NCI-H526 treated with DMSO at 0.1 percent for 48 hours (cell line): ENCODE results near the gene VAMP5.
"Not testable (repeated sequence)": the region's sequence is repeated elsewhere in the genome, so short reads cannot be mapped to it uniquely, and the experiment has no call there.

ENCODE experiments used
- DNase-seq: peaks from one replicate; lab custom pipeline; 2025; lab: John Stamatoyannopoulos, UW

VAMP5 gene, protein sequence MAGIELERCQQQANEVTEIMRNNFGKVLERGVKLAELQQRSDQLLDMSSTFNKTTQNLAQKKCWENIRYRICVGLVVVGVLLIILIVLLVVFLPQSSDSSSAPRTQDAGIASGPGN

DNA sequence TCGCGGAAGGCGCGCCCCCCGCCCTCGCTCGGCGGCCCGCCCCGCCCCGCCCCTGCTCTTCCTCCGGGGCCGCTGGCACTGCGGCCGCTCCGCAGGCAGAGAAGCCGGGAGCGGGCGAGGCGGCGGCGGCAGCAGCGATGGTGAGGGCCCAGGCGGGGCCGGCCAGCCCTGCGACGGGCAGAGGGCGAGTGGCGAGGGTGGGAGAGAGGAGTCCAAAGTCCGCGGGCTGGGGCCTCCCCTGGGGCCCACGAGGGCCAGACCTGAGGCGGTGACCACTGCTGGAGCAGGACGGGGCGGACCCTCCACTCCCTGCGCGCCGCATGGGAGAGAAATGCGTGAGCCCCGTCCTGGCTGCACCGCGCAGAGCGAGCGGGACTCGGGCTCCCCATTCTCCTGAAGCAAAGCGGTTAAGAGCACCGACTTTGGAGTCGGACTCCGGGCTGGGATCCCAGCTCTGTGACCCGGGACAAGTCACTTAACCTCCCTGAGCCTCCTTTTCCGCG lies at the start of gene VAMP5:
Gene VAMP5, plus strand, starts transcription at position 78 of the 503 bp plus-strand sequence. Its CDS starts 60 bp downstream, at position 138.
- DNase-seq, result no peak

DNA sequence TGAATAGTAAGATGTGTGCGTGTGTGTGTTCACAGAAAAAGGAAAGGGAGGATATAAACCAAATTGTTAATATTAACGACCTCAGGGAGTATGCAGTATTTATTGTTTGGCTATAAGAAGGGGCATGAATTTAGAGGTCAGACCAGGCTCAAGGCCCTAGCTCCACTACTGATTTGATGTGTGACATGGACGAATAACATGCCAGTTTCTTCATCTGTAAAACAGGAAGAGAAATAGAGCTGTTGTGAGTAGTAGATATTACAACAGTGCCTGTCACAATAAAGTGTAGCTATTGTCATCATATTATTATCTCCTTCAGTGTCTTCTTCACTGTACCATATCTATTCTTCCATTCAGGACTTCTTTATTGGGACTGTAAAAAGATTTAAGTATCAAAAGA lies 49.4 kb upstream of the VAMP5 start:
- no peak for DNase-seq

DNA sequence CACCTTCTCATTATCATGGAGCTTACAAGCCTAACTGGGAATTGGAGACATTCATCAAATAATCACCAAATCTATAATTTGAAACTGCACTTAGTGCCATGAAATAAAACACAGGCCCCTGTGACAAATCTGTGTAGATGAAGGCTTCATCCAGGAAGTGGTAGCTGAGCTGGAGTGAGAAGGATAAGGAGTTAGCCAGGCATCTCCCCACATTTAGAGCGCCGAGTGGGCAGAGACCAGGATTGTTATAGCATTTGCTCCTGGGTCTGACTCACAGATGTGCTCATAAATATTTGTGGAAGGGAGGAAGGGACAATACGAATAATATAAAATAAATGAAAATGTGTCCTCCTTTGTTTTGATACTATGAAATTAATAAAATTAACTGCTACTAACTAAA lies 47.8 kb upstream of the VAMP5 start:
- no peak for DNase-seq

DNA sequence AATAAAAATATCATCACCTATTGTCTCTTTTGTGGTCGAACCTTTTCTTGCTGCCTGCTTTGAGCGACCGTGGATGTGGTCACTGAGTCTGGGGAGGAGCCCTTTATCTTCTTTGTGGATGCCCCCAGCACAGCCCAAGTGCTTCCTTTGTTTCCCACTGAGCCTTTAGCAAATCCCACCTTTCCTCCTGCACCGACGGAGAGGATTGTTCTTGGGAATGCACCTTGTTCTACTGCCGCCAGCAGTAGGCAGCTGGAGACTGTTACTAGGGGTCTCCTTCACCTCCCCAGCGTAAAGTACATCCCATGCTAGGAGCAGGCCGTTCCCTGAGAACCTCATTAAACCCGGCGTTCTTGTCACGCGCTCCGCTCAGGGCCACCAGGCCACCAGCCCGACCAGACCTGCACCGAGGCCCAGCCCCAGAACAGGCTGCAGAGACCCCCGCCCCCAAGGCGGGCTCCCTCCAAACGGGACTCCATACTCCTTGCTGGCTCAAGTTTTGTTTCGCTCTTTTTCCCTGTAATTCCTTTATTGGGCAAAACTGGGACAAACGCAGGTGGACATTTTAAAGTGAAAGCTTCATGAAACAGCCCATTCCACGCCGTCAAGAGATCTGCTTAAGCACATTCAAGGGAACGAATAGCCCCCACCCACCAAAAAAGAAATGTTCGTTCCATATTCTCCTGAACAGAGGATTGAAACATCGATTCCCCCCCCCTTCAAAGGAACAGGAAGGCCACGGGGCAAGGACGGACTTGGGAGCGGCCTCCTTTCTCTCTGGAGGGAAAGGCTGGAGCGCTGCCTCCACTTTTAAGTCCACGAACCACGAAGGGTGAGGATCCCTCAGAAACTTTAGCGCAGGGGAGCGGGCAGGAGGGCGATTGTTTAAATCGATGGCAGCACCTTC lies 46.4 kb upstream of the VAMP5 start:
- peak; percentile 75 for DNase-seq

DNA sequence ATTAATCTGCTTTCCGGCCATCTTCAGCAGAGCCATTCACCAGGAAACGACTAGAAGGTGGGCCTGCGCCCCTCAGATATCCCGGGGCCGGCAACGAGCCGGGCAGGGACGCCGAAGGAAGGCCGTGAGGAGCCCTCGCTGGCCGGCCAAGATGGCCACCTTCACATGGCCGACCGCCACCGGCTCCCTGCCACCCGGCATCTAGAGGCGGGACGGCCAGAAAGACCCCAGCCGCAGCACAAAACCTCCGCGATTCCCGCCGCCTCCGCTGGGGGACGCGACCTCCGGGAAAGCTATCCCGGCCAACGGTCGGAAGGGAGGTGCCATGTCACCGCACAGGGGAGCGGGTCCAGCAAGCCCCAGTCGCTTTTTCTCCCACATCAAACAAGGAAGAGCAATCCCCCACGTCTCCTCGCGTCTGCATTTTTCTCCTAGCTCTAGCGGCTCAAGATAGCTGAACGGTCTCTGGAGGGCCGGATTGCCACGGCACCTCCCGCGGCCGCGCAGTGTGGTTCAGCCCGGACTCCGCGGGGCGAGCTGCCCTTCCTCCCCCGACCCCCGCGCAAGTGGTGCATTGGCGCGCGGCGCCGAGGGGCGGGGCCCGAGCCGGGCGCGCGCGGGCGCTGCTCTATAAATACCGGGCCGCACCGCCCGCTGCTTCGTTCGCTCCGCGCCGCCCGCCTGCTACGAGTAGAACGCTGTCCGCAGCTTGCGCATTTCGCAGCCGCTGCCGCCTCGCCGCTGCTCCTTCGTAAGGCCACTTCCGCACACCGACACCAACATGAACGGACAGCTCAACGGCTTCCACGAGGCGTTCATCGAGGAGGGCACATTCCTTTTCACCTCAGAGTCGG lies 45.5 kb upstream of the VAMP5 start, which contains the start of gene MAT2A:
Gene MAT2A, plus strand, starts transcription at position 662 of the 854 bp plus-strand sequence. Its CDS starts 120 bp downstream, at position 782.
- peak; percentile 86 for DNase-seq

DNA sequence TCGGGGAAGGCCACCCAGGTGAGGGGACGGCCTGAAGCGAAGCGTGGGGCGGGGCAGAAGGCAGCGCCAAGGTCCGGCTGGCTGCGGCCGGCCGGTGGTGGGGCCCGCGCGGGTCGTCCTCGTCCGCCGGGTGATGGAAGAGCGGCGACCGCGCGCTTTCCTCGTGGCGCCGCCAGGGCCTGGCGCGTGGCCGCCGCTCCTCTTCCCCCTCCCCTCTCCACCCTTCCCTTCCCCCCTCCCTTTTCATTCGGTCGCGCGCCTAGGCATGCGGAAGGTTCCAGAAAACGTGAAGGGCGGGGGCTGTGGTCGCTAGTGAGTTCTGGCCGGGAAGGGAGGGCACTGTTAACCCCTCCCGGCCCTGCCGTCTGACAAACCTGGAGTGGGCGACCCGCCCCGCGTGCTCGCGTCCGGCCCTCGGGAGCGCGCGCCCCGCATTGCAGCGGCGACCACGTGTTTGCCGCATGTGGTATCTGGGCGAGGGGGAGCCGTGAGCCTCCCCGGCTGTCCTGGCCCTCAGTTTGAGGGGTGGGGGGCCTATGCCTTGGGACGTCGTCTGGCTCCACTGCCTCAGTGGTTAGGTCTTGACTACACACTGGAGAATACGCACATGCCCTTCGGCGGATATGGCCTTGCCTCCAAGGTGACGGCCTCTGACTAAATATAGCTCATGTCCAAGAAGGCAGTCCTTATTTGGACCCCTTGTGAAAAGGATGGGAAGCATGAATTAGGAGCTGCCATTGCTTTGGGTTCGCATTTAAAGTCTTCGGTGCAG lies 44.7 kb upstream of the VAMP5 start:
- DNase-seq, result peak; percentile 25

DNA sequence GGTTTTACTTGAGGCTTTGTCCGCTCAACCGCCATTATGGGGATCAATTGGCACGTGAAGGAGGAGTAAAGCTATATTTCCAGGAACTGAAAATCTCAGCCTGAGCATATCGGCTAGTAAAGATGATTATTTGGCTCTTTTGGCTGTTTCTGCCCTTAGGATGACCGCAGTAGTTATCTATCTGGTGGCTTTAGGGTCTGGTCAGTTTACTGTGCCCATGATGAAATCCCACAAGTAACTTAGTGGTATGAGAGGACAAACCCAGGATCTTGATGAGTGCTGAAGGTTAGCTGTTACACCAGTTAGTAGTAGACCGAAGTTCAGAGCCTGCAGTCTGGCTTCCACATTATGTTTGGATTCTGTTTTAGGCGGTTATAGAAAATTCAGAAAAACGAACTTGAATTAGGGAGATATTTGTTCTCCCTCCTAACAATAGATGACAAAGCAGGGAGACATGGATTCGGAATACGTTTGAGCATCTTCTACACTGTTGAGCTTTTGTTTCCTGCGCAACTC lies 44.0 kb upstream of the VAMP5 start:
- DNase-seq, result no peak

DNA sequence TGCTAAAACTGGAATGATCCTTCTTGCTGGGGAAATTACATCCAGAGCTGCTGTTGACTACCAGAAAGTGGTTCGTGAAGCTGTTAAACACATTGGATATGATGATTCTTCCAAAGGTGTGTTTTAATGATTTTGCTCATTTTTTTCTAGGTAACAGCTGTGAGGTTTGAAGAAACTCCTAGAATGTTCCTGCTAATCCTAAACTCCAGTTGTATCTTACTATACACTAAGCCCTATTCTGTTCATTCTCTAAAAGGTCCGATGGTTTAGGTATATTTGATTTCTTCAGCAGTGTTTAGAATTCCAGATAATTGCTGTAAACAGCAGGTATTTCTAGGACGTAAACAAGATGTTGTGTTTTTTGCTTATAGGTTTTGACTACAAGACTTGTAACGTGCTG lies 43.0 kb upstream of the VAMP5 start:
- DNase-seq, result no peak

DNA sequence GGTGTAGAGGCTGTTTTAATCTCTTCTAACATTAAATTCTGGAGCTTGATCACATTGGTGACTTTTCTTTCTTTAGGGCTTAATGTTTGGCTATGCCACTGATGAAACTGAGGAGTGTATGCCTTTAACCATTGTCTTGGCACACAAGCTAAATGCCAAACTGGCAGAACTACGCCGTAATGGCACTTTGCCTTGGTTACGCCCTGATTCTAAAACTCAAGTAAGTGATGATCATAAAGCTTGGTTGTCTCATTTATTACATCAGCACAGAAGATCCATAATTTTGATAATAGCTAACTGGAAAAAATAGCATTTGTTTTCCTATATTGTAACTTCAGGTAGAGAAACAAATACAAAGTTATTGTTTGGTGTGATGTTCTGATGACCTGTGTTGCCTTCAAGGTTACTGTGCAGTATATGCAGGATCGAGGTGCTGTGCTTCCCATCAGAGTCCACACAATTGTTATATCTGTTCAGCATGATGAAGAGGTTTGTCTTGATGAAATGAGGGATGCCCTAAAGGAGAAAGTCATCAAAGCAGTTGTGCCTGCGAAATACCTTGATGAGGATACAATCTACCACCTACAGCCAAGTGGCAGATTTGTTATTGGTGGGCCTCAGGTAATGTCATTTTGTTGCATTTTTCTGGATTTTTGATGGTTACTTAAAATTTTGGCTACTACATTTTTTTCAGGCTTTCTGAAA lies 42.3 kb upstream of the VAMP5 start:
- no peak for DNase-seq

DNA sequence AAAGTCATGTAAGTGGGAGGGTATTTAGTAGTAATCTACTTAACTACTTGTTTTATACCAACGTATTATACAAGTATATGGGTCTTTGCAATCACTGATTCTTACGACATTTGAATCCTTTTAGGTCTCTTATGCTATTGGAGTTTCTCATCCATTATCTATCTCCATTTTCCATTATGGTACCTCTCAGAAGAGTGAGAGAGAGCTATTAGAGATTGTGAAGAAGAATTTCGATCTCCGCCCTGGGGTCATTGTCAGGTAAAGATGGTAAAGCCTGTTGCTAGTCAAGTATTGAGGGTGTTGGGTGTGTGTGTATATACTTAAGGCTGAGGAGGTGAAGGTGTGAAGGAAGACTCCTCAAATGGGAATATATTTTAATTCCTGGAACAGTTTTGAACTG lies 41.5 kb upstream of the VAMP5 start:
- no peak for DNase-seq

DNA sequence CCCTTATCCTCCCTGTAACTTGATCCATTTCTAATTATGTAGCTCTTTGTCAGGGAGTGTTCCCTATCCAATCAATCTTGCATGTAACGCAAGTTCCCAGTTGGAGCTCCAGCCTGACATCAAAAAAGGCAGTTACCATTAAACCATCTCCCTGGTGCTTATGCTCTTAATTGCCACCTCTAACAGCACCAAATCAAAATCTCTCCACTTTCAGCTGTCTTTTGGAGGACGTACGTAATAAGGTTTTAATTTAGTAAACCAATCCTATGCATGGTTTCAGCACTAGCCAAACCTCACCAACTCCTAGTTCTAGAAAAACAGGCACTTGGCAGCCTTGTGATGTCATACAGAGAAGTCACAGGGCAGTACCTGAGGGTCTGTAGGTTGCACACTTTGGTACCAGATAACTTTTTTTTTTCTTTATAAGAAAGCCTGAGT lies 40.0 kb upstream of the VAMP5 start:
- not testable (repeated sequence) for DNase-seq

DNA sequence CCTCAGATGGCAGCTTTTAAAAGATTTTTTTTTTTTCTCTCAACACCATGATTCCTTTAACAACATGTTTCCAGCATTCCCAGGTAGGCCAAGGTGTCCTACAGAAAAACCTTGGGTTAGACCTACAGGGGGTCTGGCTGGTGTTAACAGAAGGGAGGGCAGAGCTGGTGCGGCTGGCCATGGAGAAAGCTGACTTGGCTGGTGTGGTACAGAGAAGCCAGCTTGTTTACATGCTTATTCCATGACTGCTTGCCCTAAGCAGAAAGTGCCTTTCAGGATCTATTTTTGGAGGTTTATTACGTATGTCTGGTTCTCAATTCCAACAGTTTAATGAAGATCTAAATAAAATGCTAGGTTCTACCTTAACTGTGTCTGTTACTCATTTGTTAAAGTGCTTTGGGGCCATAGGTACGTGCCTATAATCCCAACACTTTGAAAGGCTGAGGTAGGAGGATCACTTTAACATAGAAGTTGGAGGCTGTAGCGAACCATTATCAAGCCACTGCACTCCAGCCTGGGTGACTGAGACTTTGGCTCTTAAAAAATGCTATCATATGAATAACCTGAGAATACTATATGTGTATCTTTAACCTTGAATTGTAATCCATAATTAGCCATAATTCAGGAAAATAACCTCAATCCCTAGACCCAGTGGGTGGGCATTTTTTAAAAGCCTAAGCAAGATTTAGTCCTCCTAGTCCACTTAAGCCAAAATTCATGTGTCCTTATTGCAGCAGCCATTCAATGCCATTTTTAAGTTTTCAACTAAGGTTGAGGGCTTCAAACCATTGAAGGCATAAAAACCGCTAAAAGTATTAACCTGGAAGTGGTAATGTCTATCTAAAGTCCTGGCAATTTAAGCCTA lies 39.1 kb upstream of the VAMP5 start:
- not testable (repeated sequence) for DNase-seq

DNA sequence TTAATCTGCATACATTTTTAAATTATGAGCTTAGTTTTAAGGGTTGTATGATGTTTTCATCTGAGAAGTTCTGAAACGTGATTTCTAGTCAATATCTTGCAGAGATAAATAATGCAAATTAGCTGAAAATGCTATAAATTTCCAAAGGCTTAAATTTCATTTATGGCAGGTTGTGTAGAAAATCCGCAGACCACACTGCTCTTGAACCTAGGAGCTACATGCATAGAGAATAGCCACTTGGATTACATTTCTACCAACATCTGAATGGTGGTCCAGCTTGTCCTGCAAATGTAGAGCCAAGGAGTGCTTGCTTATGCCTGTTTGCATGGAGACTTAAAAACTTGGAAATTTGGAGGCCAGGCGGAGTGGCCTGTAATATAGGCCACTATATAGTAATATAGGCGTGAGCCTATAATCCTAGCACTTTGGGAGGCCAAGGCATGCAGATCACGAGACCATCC lies 38.4 kb upstream of the VAMP5 start:
- DNase-seq, result no peak

DNA sequence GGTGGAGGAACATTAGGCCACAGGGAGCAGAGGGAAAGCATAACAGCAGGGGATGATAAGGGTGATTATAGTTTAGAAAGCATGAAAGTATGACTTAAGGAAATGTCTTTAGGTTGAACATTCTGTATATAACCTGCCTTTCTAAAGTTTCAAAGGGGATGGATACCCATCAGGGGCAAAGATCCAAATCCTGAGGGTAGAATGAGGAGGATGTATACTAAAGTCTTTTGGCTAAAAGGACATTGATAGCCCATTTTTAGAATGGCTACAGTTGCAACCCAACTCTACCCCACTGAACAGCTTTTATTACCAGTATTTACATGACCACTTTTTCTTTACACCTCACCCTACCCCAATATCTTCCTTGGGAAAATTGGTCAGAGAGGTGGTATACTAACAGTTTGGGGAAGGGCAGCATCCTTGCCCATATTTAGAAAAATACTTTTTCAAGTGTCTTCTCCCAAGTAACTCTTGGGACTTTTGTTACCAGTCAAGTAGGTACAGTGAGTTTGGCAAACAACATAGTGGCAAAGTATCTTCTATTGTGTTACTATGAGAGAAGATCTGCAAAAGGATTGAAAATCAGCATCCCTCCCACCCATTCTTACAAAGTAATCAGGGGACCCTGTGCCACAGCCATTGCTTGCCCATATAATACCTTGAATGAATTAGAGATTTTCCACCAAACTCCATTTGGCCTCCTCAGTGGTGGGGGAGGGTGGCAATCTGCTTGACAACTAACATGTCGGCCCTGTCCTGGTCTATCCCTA lies 37.0 kb upstream of the VAMP5 start:
- no peak for DNase-seq

DNA sequence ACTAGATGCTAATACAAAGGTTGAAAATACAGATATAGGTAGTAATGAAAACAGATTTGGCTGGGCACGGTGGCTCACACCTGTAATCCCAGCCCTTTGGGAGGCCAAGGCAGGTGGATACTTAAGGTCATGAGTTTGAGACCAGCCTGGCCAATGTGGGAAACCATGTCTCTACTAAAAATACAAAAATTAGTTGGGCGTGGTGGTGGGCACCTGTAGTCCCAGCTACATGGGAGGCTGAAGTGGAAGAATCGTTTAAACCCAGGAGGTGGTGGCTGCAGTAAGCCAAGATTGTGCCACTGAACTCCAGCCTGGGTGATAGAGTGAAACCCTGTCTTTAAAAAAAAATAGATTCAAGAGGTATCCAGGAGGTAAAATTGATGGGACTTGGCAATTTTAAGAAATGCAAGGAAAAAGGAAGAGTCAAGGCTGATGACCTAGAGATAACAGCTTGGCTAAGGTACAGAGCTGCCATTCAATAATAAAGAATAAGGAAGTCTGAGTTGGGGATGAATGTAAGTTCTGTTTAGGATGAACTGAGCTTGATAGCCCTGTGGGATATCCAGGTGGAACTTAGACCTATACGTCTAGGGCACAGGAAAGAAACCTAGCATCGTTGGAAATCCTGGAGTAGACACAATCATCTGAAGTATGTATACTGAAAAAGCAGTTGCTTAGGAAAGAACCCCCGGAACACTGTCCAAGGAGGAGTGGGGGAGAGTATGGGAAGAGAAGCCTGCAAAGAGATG lies 36.2 kb upstream of the VAMP5 start:
- DNase-seq, result no peak

DNA sequence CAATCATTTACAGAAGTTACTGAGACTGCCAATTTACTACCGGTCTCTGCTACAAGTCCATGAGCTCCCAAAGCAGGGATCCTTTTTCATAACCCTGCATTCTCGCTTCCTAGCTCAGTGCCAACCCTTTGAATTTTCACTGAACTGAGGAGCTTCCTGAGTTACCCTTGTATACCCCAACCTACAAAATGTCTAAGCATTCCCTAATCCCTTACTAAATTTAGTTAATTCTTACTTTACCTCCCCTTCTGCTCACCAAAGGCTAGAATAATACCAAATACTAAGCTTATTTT lies 35.7 kb upstream of the VAMP5 start:
- no peak for DNase-seq

DNA sequence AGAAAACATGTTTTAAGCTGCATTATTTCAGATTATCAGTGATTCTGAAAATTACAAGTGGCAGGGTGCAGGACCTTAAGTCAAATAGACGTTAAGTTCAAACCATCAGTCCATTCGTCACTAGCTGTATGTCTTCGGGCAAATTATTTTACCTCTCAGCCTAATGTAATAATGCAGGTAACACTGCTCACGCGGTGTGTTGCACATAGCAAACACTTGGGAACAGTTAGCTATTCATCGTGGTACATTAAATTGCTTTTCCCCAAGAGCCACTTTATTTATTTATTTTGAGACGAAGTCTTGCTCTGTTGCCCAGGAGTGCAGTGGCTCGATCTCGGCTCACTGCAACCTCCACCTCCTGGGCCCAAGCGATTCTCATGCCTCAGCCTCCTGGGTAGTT lies 35.1 kb upstream of the VAMP5 start:
- no peak for DNase-seq

DNA sequence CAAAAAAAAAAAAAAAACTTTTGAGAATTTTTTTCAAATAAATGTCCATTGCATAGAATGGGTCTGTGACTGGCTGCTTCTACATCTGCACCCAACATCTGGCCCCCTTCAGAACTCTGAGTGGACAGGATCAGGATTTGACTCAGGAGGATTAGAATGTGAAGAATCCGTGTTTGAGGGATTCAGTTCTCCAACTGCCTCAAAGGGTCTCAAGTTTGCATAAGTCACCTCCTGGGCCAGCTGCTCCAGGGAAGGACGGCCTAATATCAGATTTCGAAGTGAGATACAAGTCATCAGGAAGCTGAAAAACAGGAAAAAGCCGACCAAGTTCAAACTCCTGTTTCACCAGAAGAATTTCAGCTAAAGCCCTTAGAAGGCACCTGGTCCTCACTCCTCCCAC lies 34.4 kb upstream of the VAMP5 start:
- no peak for DNase-seq
